Suprapubic skin (tissue), 3 donors: ENCODE data around the gene CDC5L.

Experiments
- POLR2AphosphoS5 ChIP-seq, 3 donors: sonication (generic); formaldehyde crosslinking; IDR thresholded peaks; one replicate each; pipeline ENCODE4 v1.6.1; 2017; ENCODE audit warnings: antibody characterized with exemption in 3 of 3
- TF ChIP-seq, protein P1 (sequence below), 2 donors: fragments of 200-600 bp in 1 of 2; fragments of 450-650 bp in 1 of 2; sonication (generic) in 1 of 2; IDR thresholded peaks; one replicate each; pipeline ENCODE4 v1.5.1; 2016 to 2019; ENCODE audit warnings: antibody characterized with exemption in 2 of 2, mild to moderate bottlenecking in 1 of 2, moderate library complexity in 1 of 2

- no peak for TF ChIP-seq POLR2AphosphoS5 (IDR thresholded peaks at IDR 0.05)
- TF ChIP-seq, protein P1, sequence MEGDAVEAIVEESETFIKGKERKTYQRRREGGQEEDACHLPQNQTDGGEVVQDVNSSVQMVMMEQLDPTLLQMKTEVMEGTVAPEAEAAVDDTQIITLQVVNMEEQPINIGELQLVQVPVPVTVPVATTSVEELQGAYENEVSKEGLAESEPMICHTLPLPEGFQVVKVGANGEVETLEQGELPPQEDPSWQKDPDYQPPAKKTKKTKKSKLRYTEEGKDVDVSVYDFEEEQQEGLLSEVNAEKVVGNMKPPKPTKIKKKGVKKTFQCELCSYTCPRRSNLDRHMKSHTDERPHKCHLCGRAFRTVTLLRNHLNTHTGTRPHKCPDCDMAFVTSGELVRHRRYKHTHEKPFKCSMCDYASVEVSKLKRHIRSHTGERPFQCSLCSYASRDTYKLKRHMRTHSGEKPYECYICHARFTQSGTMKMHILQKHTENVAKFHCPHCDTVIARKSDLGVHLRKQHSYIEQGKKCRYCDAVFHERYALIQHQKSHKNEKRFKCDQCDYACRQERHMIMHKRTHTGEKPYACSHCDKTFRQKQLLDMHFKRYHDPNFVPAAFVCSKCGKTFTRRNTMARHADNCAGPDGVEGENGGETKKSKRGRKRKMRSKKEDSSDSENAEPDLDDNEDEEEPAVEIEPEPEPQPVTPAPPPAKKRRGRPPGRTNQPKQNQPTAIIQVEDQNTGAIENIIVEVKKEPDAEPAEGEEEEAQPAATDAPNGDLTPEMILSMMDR (IDR thresholded peaks at IDR 0.05), result no peak
These were observed 82.6 kb downstream of the CDC5L start for GRCh38 chr6:44470115-44470464.
